HL-60 (cell line): ENCODE results near the gene C1QTNF9.

Experiments
- DNase-seq, 2 experiments: peaks; one replicate each; pipeline ENCODE4 v3.0.0-alpha.2; 2010 to 2020; ENCODE audit warnings: low read depth in 1 of 2, low spot score in 1 of 2
- H3K27ac ChIP-seq: fragments of 250-450 bp; sonication (Bioruptor Pico); replicated peaks from 2 replicates; pipeline ENCODE4 v1.5.1; 2020; ENCODE audit warnings: mild to moderate bottlenecking, moderate library complexity
- H3K27me3 ChIP-seq: fragments of 250-450 bp; sonication (Bioruptor Pico); 2 replicates; pipeline ENCODE4 v1.5.1; 2021; ENCODE audit warnings: mild to moderate bottlenecking, moderate library complexity; ENCODE audit not compliant: insufficient read depth, poor library complexity, severe bottlenecking
- H3K4me3 ChIP-seq: replicated peaks from 2 replicates; pipeline ENCODE4 v1.5.1; 2011; ENCODE audit warnings: mild to moderate bottlenecking, control low read depth, low read length; ENCODE audit not compliant: insufficient read depth
- CTCF ChIP-seq: IDR thresholded peaks from one replicate; pipeline ENCODE4 v1.5.1; 2011; ENCODE audit warnings: low read length, control low read depth, inconsistent platforms; ENCODE audit not compliant: insufficient read depth
- GABPA ChIP-seq: IDR thresholded peaks from 2 replicates; pipeline ENCODE4 v1.6.1; 2012; ENCODE audit warnings: low read depth
- POLR2AphosphoS5 ChIP-seq: IDR thresholded peaks from 2 replicates; pipeline ENCODE4 v1.6.1; 2012; ENCODE audit warnings: low read depth
- REST ChIP-seq: IDR thresholded peaks from 2 replicates; pipeline ENCODE4 v1.6.1; 2012; ENCODE audit warnings: low read depth; ENCODE audit not compliant: insufficient replicate concordance
- SPI1 ChIP-seq: IDR thresholded peaks from 2 replicates; pipeline ENCODE4 v1.6.1; 2012; ENCODE audit warnings: low read depth, mild to moderate bottlenecking, borderline replicate concordance

C1QTNF9 gene

GRCh38 chr13:24338721-24339120 is 29.3 kb downstream of the C1QTNF9 start:
- DNase-seq, result no peak
- no peak overlapping the region for H3K4me3 ChIP-seq
- TF ChIP-seq POLR2AphosphoS5 (no peak), CTCF (no peak), GABPA (no peak), REST (no peak), SPI1 (no peak)
- no peaks in the 10 kb centered on the region for H3K27me3 ChIP-seq
- no peak overlapping the region for H3K27ac ChIP-seq

GRCh38 chr13:24339937-24340607 is 30.7 kb downstream of the C1QTNF9 start:
- H3K4me3 ChIP-seq, result no peak overlapping the region
- TF ChIP-seq SPI1 (no peak), REST (no peak), CTCF (no peak), POLR2AphosphoS5 (no peak), GABPA (no peak)
- no peak overlapping the region for H3K27ac ChIP-seq
- no peaks in the 10 kb centered on the region for H3K27me3 ChIP-seq
- no peak for DNase-seq

GRCh38 chr13:24340608-24340955 is 31.2 kb downstream of the C1QTNF9 start:
- no peaks in the 10 kb centered on the region for H3K27me3 ChIP-seq
- no peak overlapping the region for H3K27ac ChIP-seq
- no peak for DNase-seq
- TF ChIP-seq REST, result no peak
- no peak for TF ChIP-seq CTCF
- no peak for TF ChIP-seq POLR2AphosphoS5
- no peak for TF ChIP-seq GABPA
- no peak for TF ChIP-seq SPI1
- no peak overlapping the region for H3K4me3 ChIP-seq
